Left lung (tissue), 10 donors: ENCODE data around the gene C17orf75. TPM values are rescaled to one million over a fixed set of nuclear protein-coding genes. Genes with fewer than 3 reads are reported as not detected.

Experiments
- ATAC-seq: fragments of 200-7000 bp; cut with Tn5 transposase; one replicate; pipeline ENCODE4 v1.9.1; 2020; ENCODE audit warnings: moderate library complexity
- DNase-seq, 4 donors: peaks; one replicate each; pipeline ENCODE4 v3.0.0-alpha.2; 2013 to 2020
- H3K27ac ChIP-seq, 2 donors: fragments of 200-600 bp; sonication (generic) in 1 of 2; one replicate each; pipeline versions ENCODE4 v1.5.0 to v1.8.0; 2020 to 2021
- H3K27me3 ChIP-seq, 2 donors: fragments of 200-600 bp; sonication (generic) in 1 of 2; one replicate each; pipeline versions ENCODE4 v1.5.0 to v1.8.0; 2020 to 2021
- H3K36me3 ChIP-seq, 2 donors: fragments of 200-600 bp; sonication (generic) in 1 of 2; one replicate each; pipeline versions ENCODE4 v1.5.0 to v1.8.0; 2020 to 2021
- H3K4me1 ChIP-seq, 2 donors: fragments of 200-600 bp; one replicate each; pipeline ENCODE4 v1.8.0; 2021
- H3K4me3 ChIP-seq, 2 donors: fragments of 200-600 bp; sonication (generic) in 1 of 2; one replicate each; pipeline versions ENCODE4 v1.5.0 to v1.8.0; 2020 to 2021; ENCODE audit warnings: mild to moderate bottlenecking in 1 of 2
- H3K9me3 ChIP-seq, 2 donors: fragments of 200-600 bp; sonication (generic) in 1 of 2; one replicate each; pipeline versions ENCODE4 v1.5.0 to v1.8.0; 2020 to 2021
- CTCF ChIP-seq, 2 donors: fragments of 200-600 bp; sonication (generic) in 1 of 2; IDR thresholded peaks; one replicate each; pipeline versions ENCODE4 v1.5.0 to v1.8.0; 2021; ENCODE audit warnings: antibody characterized with exemption in 2 of 2
- intact Hi-C, 2 donors: fragments of 100-400 bp; cut with DNase I; formaldehyde crosslinking; loops; one replicate each; pipeline versions ENCODE4 v1.11.2 to v1.14.2; 2022
- polyA plus RNA-seq, 6 donors: library from polyadenylated mRNA; unstranded; fragments of 120-200 nt; gene quantifications; one replicate each; pipeline ENCODE4 v1.2.1, GENCODE V29; 2013; ENCODE audit not compliant: insufficient read length in 6 of 6
- total RNA-seq, 2 donors: library from RNA; stranded (reverse); fragmentation: NEBNext Ultra II Directional; extraction: Animal tissue kit (Norgen Biotek cat#: 25700); gene quantifications; one replicate each; pipeline ENCODE4 v1.2.1, GENCODE V29; 2021
- donor health status: DM: no; HTN: yes; CAD: no.
- donor health status: DM: no; HTN: no; CAD: no.

The C17orf75 gene
- total and polyA plus RNA-seq, 8 donors, result 14.0 to 40.9 (median 34.3) TPM

GRCh38 chr17:32315171-32315570, 26.8 kb downstream of the C17orf75 start:
- intact Hi-C loops, result loop anchor here in 1 of 2 donors (5.0 kb wide), 1 partner anchor 63 kb away; no protein-coding TSS in a partner anchor
- H3K9me3 ChIP-seq, result no peaks in the 10 kb centered on the region
- DNase-seq (no peak), ATAC-seq (no peak)
- no peaks in the 10 kb centered on the region for H3K36me3 ChIP-seq
- H3K4me3 ChIP-seq, result no peak overlapping the region
- no peaks in the 10 kb centered on the region for H3K4me1 ChIP-seq
- H3K27ac ChIP-seq, result no peak overlapping the region
- TF ChIP-seq CTCF (IDR thresholded peaks at IDR 0.05), result no peak
- H3K27me3 ChIP-seq, result no peaks in the 10 kb centered on the region

GRCh38 chr17:32314636-32315035, 27.3 kb downstream of the C17orf75 start:
- TF ChIP-seq CTCF (IDR thresholded peaks at IDR 0.05), result no peak
- DNase-seq (no peak), ATAC-seq (no peak)
- Histone ChIP-seq H3K27me3 (no peaks in the 10 kb centered on the region), H3K36me3 (no peaks in the 10 kb centered on the region), H3K4me3 (no peak overlapping the region), H3K4me1 (no peaks in the 10 kb centered on the region), H3K27ac (no peak overlapping the region), H3K9me3 (no peaks in the 10 kb centered on the region)
- intact Hi-C loops, result loop anchor here in 1 of 2 donors (5.0 kb wide), 1 partner anchor 62 kb away; no protein-coding TSS in a partner anchor

- Histone ChIP-seq H3K4me1 (no peaks in the 10 kb centered on the region), H3K27me3 (no peaks in the 10 kb centered on the region), H3K36me3 (no peaks in the 10 kb centered on the region), H3K9me3 (no peaks in the 10 kb centered on the region), H3K4me3 (no peak overlapping the region), H3K27ac (no peak overlapping the region)
- intact Hi-C loops, result no loop called here
- DNase-seq (peak in 1 of 4 donors; percentile 53), ATAC-seq (no peak)
- no peak for TF ChIP-seq CTCF (IDR thresholded peaks at IDR 0.05)
Observed at GRCh38 chr17:32311028-32311536, 30.9 kb downstream of the C17orf75 start.

GRCh38 chr17:32307658-32308057, 34.3 kb downstream of the C17orf75 start:
- DNase-seq (peak in 1 of 4 donors; percentile 44), ATAC-seq (no peak)
- no peak for TF ChIP-seq CTCF (IDR thresholded peaks at IDR 0.05)
- Histone ChIP-seq H3K27me3 (no peaks in the 10 kb centered on the region), H3K4me3 (no peak overlapping the region), H3K9me3 (no peaks in the 10 kb centered on the region), H3K36me3 (no peaks in the 10 kb centered on the region), H3K4me1 (no peaks in the 10 kb centered on the region), H3K27ac (no peak overlapping the region)
- intact Hi-C loops, result no loop called here

- ATAC-seq (no peak), DNase-seq (no peak)
- Histone ChIP-seq H3K27me3 (no peaks in the 10 kb centered on the region), H3K9me3 (no peaks in the 10 kb centered on the region), H3K27ac (no peak overlapping the region), H3K36me3 (no peaks in the 10 kb centered on the region), H3K4me3 (no peak overlapping the region), H3K4me1 (no peaks in the 10 kb centered on the region)
- no peak for TF ChIP-seq CTCF (IDR thresholded peaks at IDR 0.05)
- intact Hi-C loops, result no loop called here
Observed at GRCh38 chr17:32305049-32305448, 36.9 kb downstream of the C17orf75 start.
